NCI-H524 treated with DMSO at 0.1 percent for 48 hours (cell line): ENCODE data around the gene GDF7.
A peak's percentile ranks its signal among the peaks of the same experiment; 100 is the strongest.

Experiments
- DNase-seq: peaks from one replicate; lab custom pipeline; 2025; lab: John Stamatoyannopoulos, UW

GDF7 gene

GRCh38 chr2:20645301-20645701 is 21.6 kb upstream of the GDF7 start:
- no peak for DNase-seq

GRCh38 chr2:20645761-20646160 is 21.2 kb upstream of the GDF7 start:
- DNase-seq: no peak

DNA sequence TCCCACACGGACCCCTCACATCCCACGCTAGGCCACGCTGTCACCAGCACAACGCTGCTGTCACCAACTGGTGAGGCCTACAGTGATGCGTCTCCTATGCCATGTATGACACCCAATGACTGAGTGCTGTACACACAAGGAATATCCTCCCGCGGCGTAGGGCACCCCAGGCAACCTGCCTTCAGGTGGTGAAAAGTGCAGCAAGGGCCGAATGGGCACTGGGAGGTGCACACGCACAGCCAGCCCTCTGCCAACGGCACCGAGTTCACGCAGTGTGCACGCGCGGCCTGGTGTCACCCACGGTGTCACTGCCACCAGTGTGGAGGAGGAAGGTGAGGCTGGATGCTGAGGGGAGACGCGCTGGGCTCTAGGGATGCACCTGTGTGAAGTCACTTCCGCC is 20.5 kb upstream of the GDF7 start:
- DNase-seq: no peak

DNA sequence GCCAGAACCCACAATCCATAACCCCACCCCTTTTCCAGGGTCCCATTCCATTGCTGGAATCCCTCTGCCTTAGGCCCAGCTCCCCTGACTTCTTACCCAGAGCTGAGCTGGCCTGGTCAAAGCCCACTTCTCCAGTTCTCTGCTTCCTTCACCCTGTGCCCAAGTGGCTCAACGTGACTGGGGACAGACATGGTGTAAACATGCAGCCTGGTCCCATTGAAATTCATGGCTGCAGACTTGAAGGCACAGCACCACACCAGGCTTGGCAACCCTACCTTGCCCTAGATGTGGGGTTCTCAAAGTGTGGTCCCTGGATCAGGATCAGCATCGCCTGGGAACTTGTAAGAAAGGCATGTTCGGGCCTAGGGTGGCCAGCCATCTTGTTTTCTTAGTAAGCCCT is 19.7 kb upstream of the GDF7 start:
- no peak for DNase-seq

- DNase-seq: no peak
Measured at GRCh38 chr2:20647738-20648137, 19.2 kb upstream of the GDF7 start.

GRCh38 chr2:20648206-20648605 is 18.7 kb upstream of the GDF7 start:
- DNase-seq: no peak

DNA sequence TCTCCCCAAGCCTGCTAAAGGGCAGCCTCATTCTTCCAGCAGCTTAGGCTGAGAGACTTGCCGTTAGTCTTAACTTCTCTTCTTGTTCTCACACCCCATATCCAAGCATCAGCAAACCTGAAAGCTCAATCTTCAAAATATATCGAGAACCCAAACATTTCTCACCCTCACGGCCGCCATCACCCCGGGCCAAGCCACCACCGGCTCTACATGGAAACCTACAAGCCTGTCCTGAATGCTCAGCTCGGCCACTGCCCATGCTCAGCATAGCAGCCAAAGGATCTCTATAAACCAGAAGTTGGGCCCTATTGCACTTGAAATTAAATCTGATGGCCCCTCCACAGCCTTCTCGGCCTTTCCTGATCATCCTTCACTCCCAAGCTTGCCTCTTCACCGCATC is 18.1 kb upstream of the GDF7 start:
- no peak for DNase-seq

DNA sequence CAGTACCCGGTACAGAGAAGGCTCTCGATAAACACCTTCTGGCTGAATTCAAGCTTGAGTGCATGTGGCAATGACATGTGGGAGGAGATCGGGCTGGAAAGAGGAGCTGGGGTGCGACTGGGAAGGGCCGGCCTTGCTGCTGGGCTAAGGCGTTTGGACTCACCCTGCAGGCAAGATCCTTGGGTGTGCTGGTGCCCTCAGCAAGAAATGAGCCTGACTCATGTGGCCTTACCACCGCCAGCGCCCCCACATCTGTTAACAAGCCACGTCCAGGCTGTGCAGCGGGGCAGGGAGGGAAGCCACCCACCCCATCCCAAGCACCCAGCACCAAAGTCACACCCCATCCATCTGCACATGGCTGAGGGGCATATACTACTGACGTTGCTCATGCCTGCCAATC is 17.4 kb upstream of the GDF7 start:
- no peak for DNase-seq

- no peak for DNase-seq
Measured at GRCh38 chr2:20649976-20650375, 17.0 kb upstream of the GDF7 start.

- peak; percentile 40 for DNase-seq
Measured at GRCh38 chr2:20650393-20650876, 16.5 kb upstream of the GDF7 start.

DNA sequence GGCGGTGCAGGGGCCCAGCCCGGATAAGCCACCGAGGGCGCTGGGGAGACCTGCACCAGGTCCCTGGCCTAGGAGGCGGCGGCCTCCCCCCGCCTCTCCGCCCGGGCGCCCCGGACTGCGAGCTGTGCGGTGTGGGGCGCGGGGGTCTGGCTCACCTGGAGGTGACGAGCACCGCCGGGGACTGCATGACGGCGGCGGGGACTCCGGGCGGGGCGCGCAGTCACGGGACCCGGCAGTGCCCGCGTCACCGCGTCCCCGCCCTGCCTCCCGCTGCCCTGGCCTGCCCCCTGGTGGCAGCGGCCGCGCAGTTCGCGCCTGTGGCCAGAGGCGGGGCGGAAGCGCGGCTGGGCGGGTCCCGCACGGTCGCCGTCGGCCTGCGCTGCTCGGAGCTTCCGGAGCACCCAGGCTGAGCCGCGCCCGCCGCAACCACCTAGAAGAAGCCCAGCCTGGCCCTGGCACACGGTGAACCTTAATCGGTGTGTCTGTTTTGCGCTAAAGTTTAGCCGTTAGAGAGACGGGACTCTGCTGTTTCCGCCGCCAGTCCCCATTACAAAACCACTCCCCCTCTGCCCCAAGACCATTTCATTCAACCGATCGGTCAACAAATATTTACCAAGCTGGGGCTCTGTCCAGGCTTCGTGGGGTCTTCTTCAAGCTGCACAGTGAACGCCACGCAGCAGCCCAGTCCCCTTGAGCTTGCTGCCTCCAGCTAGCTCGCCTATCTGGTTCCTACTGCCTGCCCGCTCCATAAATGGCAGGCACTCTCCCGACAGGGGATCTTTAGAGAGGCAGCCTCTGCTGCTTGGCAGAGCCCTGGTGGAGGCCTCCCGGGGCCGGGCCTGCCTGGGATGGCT is 15.8 kb upstream of the GDF7 start, which contains the start of gene HS1BP3:
TSS of gene HS1BP3 (minus strand) at position 222 of the 854 bp plus-strand sequence. CDS start at position 187, 35 bp downstream.
- no peak for DNase-seq

GRCh38 chr2:20651731-20652099 is 15.2 kb upstream of the GDF7 start:
- no peak for DNase-seq

DNA sequence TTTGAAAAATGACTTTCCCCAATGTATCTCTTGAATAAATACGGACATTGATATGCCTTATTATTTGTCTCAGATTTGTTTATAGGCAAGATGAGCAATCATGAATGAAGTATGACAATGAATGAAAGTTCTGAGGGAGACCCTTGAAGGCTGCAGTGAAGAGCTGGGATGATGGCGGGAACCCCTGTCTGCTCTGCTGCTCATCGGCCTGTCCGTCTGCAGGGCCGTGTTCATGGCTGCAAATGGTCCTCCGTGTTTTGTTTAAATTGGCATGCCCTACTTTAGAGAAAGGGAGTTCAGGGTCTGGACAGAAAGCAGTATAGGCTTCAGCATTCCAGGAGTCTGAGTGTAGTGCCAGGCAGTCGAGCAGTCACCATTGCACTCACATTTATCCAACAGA is 14.8 kb upstream of the GDF7 start:
- no peak for DNase-seq

GRCh38 chr2:20652673-20653575 is 14.0 kb upstream of the GDF7 start:
- DNase-seq: no peak

GRCh38 chr2:20653695-20654534 is 13.0 kb upstream of the GDF7 start:
- no peak for DNase-seq

DNA sequence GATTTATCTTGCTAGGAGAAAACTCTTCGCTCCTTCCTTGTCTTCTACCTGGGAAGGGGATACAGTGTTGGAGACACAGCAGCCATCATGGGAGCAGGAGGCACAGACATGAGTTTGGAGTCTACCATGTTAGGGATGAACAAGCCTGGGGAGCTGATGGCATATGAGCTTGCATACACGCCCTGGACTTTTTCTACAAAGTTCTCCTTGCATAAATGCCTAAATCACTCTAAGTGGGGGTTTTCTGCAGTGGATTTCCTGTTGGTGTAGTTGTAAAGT is 12.5 kb upstream of the GDF7 start:
- no peak for DNase-seq

GRCh38 chr2:20656561-20656960 is 10.4 kb upstream of the GDF7 start:
- no peak for DNase-seq

DNA sequence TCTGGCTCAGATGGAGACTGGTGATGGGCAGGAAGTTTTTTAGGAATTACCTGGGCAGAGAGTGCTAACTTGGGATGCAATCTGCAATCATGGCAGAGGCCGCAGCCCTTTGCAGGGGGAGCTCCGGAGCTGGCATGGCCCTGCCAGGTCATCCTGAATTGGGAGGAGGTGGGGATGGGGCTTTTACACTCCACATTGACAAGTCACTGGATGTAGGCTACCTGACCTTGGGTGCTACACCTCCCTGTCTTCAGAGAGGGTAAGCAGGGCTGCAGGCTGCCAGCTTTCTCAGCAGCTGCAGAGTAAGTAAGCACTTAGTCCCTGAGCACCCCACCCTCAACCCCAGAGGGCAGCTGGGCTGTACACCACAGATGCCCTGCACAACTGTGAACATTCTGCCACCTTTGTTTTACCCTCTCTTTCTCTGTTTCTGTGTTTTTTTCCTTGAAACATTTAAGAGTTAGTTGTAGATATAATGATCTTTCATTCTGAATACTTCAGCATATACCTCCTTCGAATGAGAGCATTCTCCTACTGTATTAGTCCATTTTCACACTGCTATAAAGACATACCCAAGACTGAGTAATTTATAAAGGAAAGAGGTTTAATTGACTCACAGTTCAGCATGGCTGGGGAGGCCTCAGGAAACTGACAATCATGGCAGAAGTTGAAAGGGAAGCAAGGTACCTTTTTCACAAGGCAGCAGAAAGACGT is 9.3 kb upstream of the GDF7 start:
- DNase-seq: no peak

DNA sequence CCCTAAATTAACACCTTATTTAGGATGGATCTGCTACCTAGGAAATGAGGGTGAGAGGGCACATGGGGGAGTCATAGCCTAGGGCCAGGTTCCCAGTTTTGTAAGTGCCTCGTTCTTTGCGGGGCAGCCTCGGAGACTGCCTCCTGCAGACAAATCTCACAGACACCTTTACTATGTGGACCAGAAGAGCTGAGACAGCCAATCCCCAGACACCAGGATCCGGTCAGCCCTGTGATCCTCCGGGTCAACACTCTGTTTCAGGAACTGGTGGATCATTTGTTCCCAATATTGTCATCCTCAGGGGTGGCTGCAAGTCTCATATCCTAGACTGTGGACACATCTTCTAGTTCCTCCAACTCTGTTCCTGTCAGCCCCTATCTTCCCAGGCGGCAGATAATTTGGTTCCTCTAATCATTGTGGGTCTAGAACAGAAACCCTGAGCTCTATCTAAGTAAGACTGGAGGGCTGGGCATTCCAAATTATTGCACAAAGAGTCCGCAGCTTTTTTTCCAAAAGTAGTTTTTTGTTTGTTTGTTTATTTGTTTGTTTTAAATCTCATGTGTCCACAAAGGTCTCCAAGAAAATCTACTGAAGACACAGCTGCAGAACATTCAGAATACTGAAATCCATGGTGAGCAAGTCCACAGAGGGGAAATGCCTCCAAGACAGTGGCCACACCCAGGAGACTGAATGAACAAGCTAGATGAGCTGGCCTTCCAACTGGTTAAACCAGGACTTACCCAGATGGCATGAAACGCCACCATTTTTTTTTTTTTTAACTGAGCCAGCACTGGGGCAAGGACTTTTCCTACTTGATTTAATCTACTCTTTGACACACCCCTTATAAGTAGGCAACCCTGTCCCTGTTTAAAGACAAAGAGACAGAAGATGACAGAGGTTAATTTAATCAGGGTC is 6.2 kb upstream of the GDF7 start:
- no peak for DNase-seq
